Measurements from ENCODE around the gene PBX4.

DNA sequence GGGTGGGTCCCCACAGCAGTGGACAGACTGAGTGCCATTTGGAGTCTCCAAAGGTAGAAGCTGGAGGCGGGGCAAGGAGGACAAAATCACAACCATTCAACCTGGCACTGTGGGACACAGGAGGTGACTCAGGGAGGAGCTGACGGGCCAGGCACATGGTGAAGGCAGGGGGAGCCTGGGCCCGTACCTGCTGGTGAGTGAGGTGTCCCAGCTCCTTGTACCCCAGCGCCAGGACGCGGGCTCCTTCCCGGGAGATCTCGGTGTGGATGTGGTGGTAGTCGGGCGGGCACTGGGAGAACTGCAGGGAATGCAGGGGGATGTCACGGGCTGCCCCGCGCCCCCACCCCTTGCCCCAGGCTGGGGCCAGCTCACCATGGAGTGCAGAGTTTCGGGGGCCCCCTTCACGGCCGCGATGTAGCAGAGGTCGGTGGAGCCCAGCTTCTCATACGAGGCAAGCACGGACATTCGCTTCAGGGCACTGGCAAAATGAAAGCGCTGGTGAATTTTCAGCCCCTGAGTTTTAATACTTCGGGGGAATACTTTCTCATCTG lies 35.2 kb upstream of the PBX4 start:
- no peak for TF ChIP-seq CTCF (IDR thresholded peaks at IDR 0.05 in 2 of 3, conservative IDR thresholded peaks at IDR 0.05 in 1 of 3; ENCODE audit: control insufficient read depth in 2 of 3, extremely low read depth in 1 of 3, insufficient read depth in 1 of 3, low read depth in 3 of 3, low read length in 3 of 3)
- TF ChIP-seq HCFC1 (IDR thresholded peaks at IDR 0.05; ENCODE audit: low read length): no peak
- TF ChIP-seq EGR1 (IDR thresholded peaks at IDR 0.05; ENCODE audit: borderline replicate concordance in 1 of 2, low read depth in 2 of 2, low read length in 2 of 2): no peak
- TF ChIP-seq RCOR1 (conservative IDR thresholded peaks at IDR 0.05; ENCODE audit: low read depth, low read length): no peak
- no peak for TF ChIP-seq POLR2A (IDR thresholded peaks at IDR 0.05; ENCODE audit: low read depth, low read length)
- TF ChIP-seq SIN3A (IDR thresholded peaks at IDR 0.05; ENCODE audit: low read depth, low read length): no peak
- no peak for TF ChIP-seq EZH2 (IDR thresholded peaks at IDR 0.05; ENCODE audit: borderline replicate concordance, control insufficient read depth, low read depth, low read length)
- TF ChIP-seq MXI1 (IDR thresholded peaks at IDR 0.05; ENCODE audit: low read depth, low read length): no peak
- no peak for TF ChIP-seq SUPT20H (IDR thresholded peaks at IDR 0.05; ENCODE audit: borderline replicate concordance, control insufficient read depth, low read depth, low read length)
- no peak for TF ChIP-seq HDGF (IDR thresholded peaks at IDR 0.05)
- TF ChIP-seq, protein P1, sequence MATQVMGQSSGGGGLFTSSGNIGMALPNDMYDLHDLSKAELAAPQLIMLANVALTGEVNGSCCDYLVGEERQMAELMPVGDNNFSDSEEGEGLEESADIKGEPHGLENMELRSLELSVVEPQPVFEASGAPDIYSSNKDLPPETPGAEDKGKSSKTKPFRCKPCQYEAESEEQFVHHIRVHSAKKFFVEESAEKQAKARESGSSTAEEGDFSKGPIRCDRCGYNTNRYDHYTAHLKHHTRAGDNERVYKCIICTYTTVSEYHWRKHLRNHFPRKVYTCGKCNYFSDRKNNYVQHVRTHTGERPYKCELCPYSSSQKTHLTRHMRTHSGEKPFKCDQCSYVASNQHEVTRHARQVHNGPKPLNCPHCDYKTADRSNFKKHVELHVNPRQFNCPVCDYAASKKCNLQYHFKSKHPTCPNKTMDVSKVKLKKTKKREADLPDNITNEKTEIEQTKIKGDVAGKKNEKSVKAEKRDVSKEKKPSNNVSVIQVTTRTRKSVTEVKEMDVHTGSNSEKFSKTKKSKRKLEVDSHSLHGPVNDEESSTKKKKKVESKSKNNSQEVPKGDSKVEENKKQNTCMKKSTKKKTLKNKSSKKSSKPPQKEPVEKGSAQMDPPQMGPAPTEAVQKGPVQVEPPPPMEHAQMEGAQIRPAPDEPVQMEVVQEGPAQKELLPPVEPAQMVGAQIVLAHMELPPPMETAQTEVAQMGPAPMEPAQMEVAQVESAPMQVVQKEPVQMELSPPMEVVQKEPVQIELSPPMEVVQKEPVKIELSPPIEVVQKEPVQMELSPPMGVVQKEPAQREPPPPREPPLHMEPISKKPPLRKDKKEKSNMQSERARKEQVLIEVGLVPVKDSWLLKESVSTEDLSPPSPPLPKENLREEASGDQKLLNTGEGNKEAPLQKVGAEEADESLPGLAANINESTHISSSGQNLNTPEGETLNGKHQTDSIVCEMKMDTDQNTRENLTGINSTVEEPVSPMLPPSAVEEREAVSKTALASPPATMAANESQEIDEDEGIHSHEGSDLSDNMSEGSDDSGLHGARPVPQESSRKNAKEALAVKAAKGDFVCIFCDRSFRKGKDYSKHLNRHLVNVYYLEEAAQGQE (IDR thresholded peaks at IDR 0.05; ENCODE audit: low read depth, low read length): no peak
- TF ChIP-seq RAD21 (IDR thresholded peaks at IDR 0.05; ENCODE audit: insufficient read depth, low read depth, low read length): no peak
- no peak for TF ChIP-seq SMC3 (IDR thresholded peaks at IDR 0.05; ENCODE audit: borderline replicate concordance, low read length)
